ENCODE data around the gene KLK10. TPM values are rescaled to one million over a fixed set of nuclear protein-coding genes. Genes with fewer than 3 reads are reported as not detected.

KLK10 gene
- total RNA-seq, 1 donor from 2014 or later: not detected

- H3K36me3 Mint-ChIP-seq (ENCODE audit: low read depth): peaks cover 2% of the 10 kb centered on the region
- DNase-seq (ENCODE audit: low spot score): no peak
- peaks cover 6% of the 10 kb centered on the region for H3K4me1 Mint-ChIP-seq (ENCODE audit: low read depth)
- no peaks in the 10 kb centered on the region for H3K9me3 Mint-ChIP-seq (ENCODE audit: low read depth)
- H3K27me3 Mint-ChIP-seq (ENCODE audit: low read depth): peaks cover 52% of the 10 kb centered on the region
- peak overlapping the region; percentile 53 for H3K4me3 Mint-ChIP-seq (ENCODE audit: unreplicated experiment)
- H3K27ac Mint-ChIP-seq (ENCODE audit: unreplicated experiment): no peak overlapping the region
- peak; percentile 56 for TF ChIP-seq CTCF (IDR thresholded peaks at IDR 0.05)
Measured at GRCh38 chr19:51016798-51017683, 2.5 kb downstream of the KLK10 start.

GRCh38 chr19:51015691-51016267 lies 3.7 kb downstream of the KLK10 start:
- Mint-ChIP-seq H3K4me1 (ENCODE audit: low read depth) (peaks cover 6% of the 10 kb centered on the region), H3K27me3 (ENCODE audit: low read depth) (peaks cover 53% of the 10 kb centered on the region), H3K27ac (ENCODE audit: unreplicated experiment) (no peak overlapping the region), H3K4me3 (ENCODE audit: unreplicated experiment) (no peak overlapping the region), H3K9me3 (ENCODE audit: low read depth) (no peaks in the 10 kb centered on the region), H3K36me3 (ENCODE audit: low read depth) (peaks cover 2% of the 10 kb centered on the region)
- TF ChIP-seq CTCF (IDR thresholded peaks at IDR 0.05): no peak
- no peak for DNase-seq (ENCODE audit: low spot score)

- DNase-seq (ENCODE audit: low spot score): no peak
- H3K9me3 Mint-ChIP-seq (ENCODE audit: low read depth): no peaks in the 10 kb centered on the region
Measured at GRCh38 chr19:51014242-51014641, 5.3 kb downstream of the KLK10 start.

GRCh38 chr19:51012661-51013190 lies 6.8 kb downstream of the KLK10 start:
- H3K9me3 Mint-ChIP-seq (ENCODE audit: low read depth): no peaks in the 10 kb centered on the region
- no peak overlapping the region for H3K27ac Mint-ChIP-seq (ENCODE audit: unreplicated experiment)
- peaks cover 50% of the 10 kb centered on the region for H3K27me3 Mint-ChIP-seq (ENCODE audit: low read depth)
- H3K4me3 Mint-ChIP-seq (ENCODE audit: unreplicated experiment): no peak overlapping the region
- no peaks in the 10 kb centered on the region for H3K36me3 Mint-ChIP-seq (ENCODE audit: low read depth)
- H3K4me1 Mint-ChIP-seq (ENCODE audit: low read depth): peaks cover 6% of the 10 kb centered on the region
- TF ChIP-seq CTCF (IDR thresholded peaks at IDR 0.05): no peak
- no peak for DNase-seq (ENCODE audit: low spot score)

More at GRCh38 chr19:51014242-51014641, 5.3 kb downstream of the KLK10 start:
- H3K27ac Mint-ChIP-seq (ENCODE audit: unreplicated experiment): no peak overlapping the region
- no peak for TF ChIP-seq CTCF (IDR thresholded peaks at IDR 0.05)
- H3K4me3 Mint-ChIP-seq (ENCODE audit: unreplicated experiment): no peak overlapping the region
- H3K27me3 Mint-ChIP-seq (ENCODE audit: low read depth): peaks cover 55% of the 10 kb centered on the region
- H3K36me3 Mint-ChIP-seq (ENCODE audit: low read depth): peaks cover 2% of the 10 kb centered on the region
- H3K4me1 Mint-ChIP-seq (ENCODE audit: low read depth): peaks cover 6% of the 10 kb centered on the region

GRCh38 chr19:51010066-51010795 lies 9.3 kb downstream of the KLK10 start:
- no peaks in the 10 kb centered on the region for H3K9me3 Mint-ChIP-seq (ENCODE audit: low read depth)
- DNase-seq (ENCODE audit: low spot score): no peak

More at GRCh38 chr19:51010066-51010795, 9.3 kb downstream of the KLK10 start:
- no peaks in the 10 kb centered on the region for H3K36me3 Mint-ChIP-seq (ENCODE audit: low read depth)
- no peak for TF ChIP-seq CTCF (IDR thresholded peaks at IDR 0.05)
- no peak overlapping the region for H3K4me3 Mint-ChIP-seq (ENCODE audit: unreplicated experiment)
- H3K4me1 Mint-ChIP-seq (ENCODE audit: low read depth): no peaks in the 10 kb centered on the region
- no peak overlapping the region for H3K27ac Mint-ChIP-seq (ENCODE audit: unreplicated experiment)
- H3K27me3 Mint-ChIP-seq (ENCODE audit: low read depth): peaks cover 36% of the 10 kb centered on the region
